B cell (primary cell): ENCODE measurements around the gene PSRC1.

Source experiments
- CTCF ChIP-seq: fragments of 200-600 bp; IDR thresholded peaks from one replicate; pipeline ENCODE4 v1.8.0; 2022; ENCODE audit warnings: antibody characterized with exemption, mild to moderate bottlenecking
- EZH2 ChIP-seq: IDR thresholded peaks from 2 replicates; pipeline ENCODE4 v1.6.1; 2012; ENCODE audit warnings: borderline replicate concordance, low read depth, mild to moderate bottlenecking, moderate library complexity, low read length; ENCODE audit not compliant: insufficient read depth, poor library complexity, severe bottlenecking

- TF ChIP-seq CTCF: no peak
- TF ChIP-seq EZH2: no peak
Measured at GRCh38 chr1:109241344-109241743, 41.6 kb downstream of the PSRC1 start.
